GM23338 (cell line): ENCODE measurements around the gene GPC5. TPM values are rescaled to one million over a fixed set of nuclear protein-coding genes. Genes with fewer than 3 reads are reported as not detected.

Source experiments
- ATAC-seq: fragments of 200-7000 bp; cut with Tn5 transposase; 3 replicates; pipeline ENCODE4 v1.9.1; 2020
- DNase-seq: peaks from one replicate; pipeline ENCODE4 v3.0.0-alpha.2; 2015; ENCODE audit warnings: low spot score
- H2AFZ ChIP-seq: fragments of 200-600 bp; sonication (generic); 2 replicates; pipeline ENCODE4 v1.8.0; 2016; ENCODE audit warnings: antibody characterized with exemption, mild to moderate bottlenecking, moderate library complexity
- H3F3A ChIP-seq: fragments of 200-600 bp; sonication (generic); replicated peaks from 2 replicates; pipeline ENCODE4 v1.8.0; 2017; ENCODE audit warnings: antibody characterized with exemption, mixed run types, low read depth
- H3K27ac ChIP-seq: fragments of 200-600 bp; sonication (generic); 2 replicates; pipeline ENCODE4 v1.6.1; 2016; ENCODE audit warnings: low read depth
- H3K27me3 ChIP-seq: fragments of 200-600 bp; sonication (generic); 2 replicates; pipeline ENCODE4 v1.8.0; 2016; ENCODE audit warnings: mild to moderate bottlenecking, mixed run types, moderate library complexity; ENCODE audit not compliant: insufficient read depth
- H3K36me3 ChIP-seq: fragments of 200-600 bp; sonication (generic); 2 replicates; pipeline ENCODE4 v1.8.0; 2016; ENCODE audit warnings: mild to moderate bottlenecking; ENCODE audit not compliant: insufficient read depth
- H3K4me1 ChIP-seq: fragments of 200-600 bp; sonication (generic); 2 replicates; pipeline ENCODE4 v1.8.0; 2016; ENCODE audit warnings: mild to moderate bottlenecking, moderate library complexity; ENCODE audit not compliant: insufficient read depth
- H3K4me2 ChIP-seq: fragments of 200-600 bp; sonication (generic); 2 replicates; pipeline ENCODE4 v1.7.1; 2017; ENCODE audit warnings: mixed run types
- H3K4me3 ChIP-seq: fragments of 200-600 bp; sonication (generic); 2 replicates; pipeline ENCODE4 v1.6.1; 2016; ENCODE audit warnings: mixed run types
- H3K79me2 ChIP-seq: fragments of 200-600 bp; sonication (generic); replicated peaks from 2 replicates; pipeline ENCODE4 v1.8.0; 2017; ENCODE audit warnings: mild to moderate bottlenecking; ENCODE audit not compliant: insufficient read depth
- H3K9me2 ChIP-seq: fragments of 200-600 bp; sonication (generic); 2 replicates; pipeline ENCODE4 v1.8.0; 2017; ENCODE audit not compliant: insufficient read depth
- H4K20me1 ChIP-seq: fragments of 200-600 bp; sonication (generic); replicated peaks from 2 replicates; pipeline ENCODE4 v1.8.0; 2017; ENCODE audit warnings: mild to moderate bottlenecking; ENCODE audit not compliant: insufficient read depth
- H3K27ac Mint-ChIP-seq: 2 replicates; pipeline ENCODE4 v1.8.0; 2020; ENCODE audit warnings: inconsistent platforms, mild to moderate bottlenecking, moderate library complexity, mixed read lengths
- H3K27me3 Mint-ChIP-seq: 3 replicates; pipeline ENCODE4 v1.8.0; 2022; ENCODE audit warnings: low read depth, mild to moderate bottlenecking, moderate library complexity, mixed read lengths, inconsistent platforms; ENCODE audit not compliant: insufficient read depth, poor library complexity
- H3K36me3 Mint-ChIP-seq: 3 replicates; pipeline ENCODE4 v1.8.0; 2021; ENCODE audit warnings: low read depth, mild to moderate bottlenecking, inconsistent platforms, moderate library complexity, mixed read lengths
- H3K4me1 Mint-ChIP-seq: 3 replicates; pipeline ENCODE4 v1.8.0; 2020; ENCODE audit warnings: mild to moderate bottlenecking, inconsistent platforms, mixed read lengths
- H3K4me3 Mint-ChIP-seq: 3 replicates; pipeline ENCODE4 v1.8.0; 2021; ENCODE audit warnings: moderate library complexity, mild to moderate bottlenecking, inconsistent platforms, mixed read lengths
- H3K9me3 Mint-ChIP-seq: 3 replicates; pipeline ENCODE4 v1.8.0; 2020; ENCODE audit warnings: moderate library complexity, mild to moderate bottlenecking, inconsistent platforms, mixed read lengths
- CREB1 ChIP-seq: fragments of 250-450 bp; sonication (Bioruptor Pico); IDR thresholded peaks from 2 replicates; pipeline ENCODE4 v1.5.0; 2020; ENCODE audit warnings: low read depth, mild to moderate bottlenecking, moderate library complexity
- CTCF ChIP-seq, 2 experiments: fragments of 200-600 bp in 1 of 2; sonication (generic) in 1 of 2; conservative IDR thresholded peaks; 2 replicates each; pipeline versions ENCODE4 v1.5.1 to v1.6.1; 2016 to 2017; ENCODE audit warnings: antibody characterized with exemption in 2 of 2, low read depth in 2 of 2, mild to moderate bottlenecking in 2 of 2, moderate library complexity in 1 of 2
- ETS1 ChIP-seq: IDR thresholded peaks from 2 replicates; pipeline ENCODE4 v1.6.1; 2016; ENCODE audit warnings: antibody characterized with exemption
- EZH2 ChIP-seq: fragments of 200-600 bp; sonication (generic); IDR thresholded peaks from one replicate; pipeline ENCODE4 v1.8.0; 2017; ENCODE audit warnings: antibody characterized with exemption, mild to moderate bottlenecking, low read depth; ENCODE audit not compliant: unreplicated experiment
- EZH2phosphoT487 ChIP-seq: fragments of 200-600 bp; sonication (generic); IDR thresholded peaks from one replicate; pipeline ENCODE4 v1.8.1; 2018; ENCODE audit warnings: antibody characterized with exemption; ENCODE audit not compliant: unreplicated experiment
- JUNB ChIP-seq: IDR thresholded peaks from one replicate; pipeline ENCODE4 v1.6.1; 2016; ENCODE audit warnings: antibody characterized with exemption; ENCODE audit not compliant: unreplicated experiment
- NANOG ChIP-seq: IDR thresholded peaks from 2 replicates; pipeline ENCODE4 v1.6.1; 2016; ENCODE audit warnings: antibody characterized with exemption, borderline replicate concordance
- POLR2AphosphoS5 ChIP-seq: IDR thresholded peaks from 2 replicates; pipeline ENCODE4 v1.6.1; 2016; ENCODE audit warnings: antibody characterized with exemption, low read depth
- REST ChIP-seq: IDR thresholded peaks from one replicate; pipeline ENCODE4 v1.6.1; 2018; ENCODE audit warnings: antibody characterized with exemption; ENCODE audit not compliant: unreplicated experiment
- STAT1 ChIP-seq: IDR thresholded peaks from one replicate; pipeline ENCODE4 v1.6.1; 2016; ENCODE audit warnings: antibody characterized with exemption; ENCODE audit not compliant: unreplicated experiment
- ZNF114 ChIP-seq: fragments of 250-450 bp; sonication (Bioruptor Pico); IDR thresholded peaks from 2 replicates; pipeline ENCODE4 v1.5.0; 2020; ENCODE audit warnings: mild to moderate bottlenecking, moderate library complexity
- ZNF331 ChIP-seq: fragments of 250-450 bp; sonication (Bioruptor Pico); IDR thresholded peaks from 2 replicates; pipeline ENCODE4 v1.5.0; 2020; ENCODE audit warnings: low read depth, mild to moderate bottlenecking, moderate library complexity
- ZNF462 ChIP-seq: fragments of 250-450 bp; sonication (Bioruptor Pico); IDR thresholded peaks from 2 replicates; pipeline ENCODE4 v1.5.0; 2020; ENCODE audit warnings: mild to moderate bottlenecking, moderate library complexity
- polyA plus RNA-seq: library from polyadenylated mRNA; unstranded; fragments of >200 nt; fragmentation: Nextera tagmentation; extraction: Ambion mirVana; gene quantifications from 2 replicates; pipeline ENCODE4 v1.2.1, GENCODE V29; 2016
- total RNA-seq: library from RNA; depleted of rRNA; stranded (reverse); fragments of >200 nt; shearing (Covaris generic); gene quantifications from 2 replicates; pipeline ENCODE4 v1.2.3, GENCODE V29; 2014

The GPC5 gene
- total and polyA plus RNA-seq, 2 experiments from 2014 or later: 0.95 to 1.1 TPM

- no peaks in the 10 kb centered on the region for H3K27me3 Mint-ChIP-seq
- DNase-seq: no peak
Observed at GRCh38 chr13:92461402-92461801, 1063.0 kb downstream of the GPC5 start.

More at GRCh38 chr13:92461402-92461801, 1063.0 kb downstream of the GPC5 start:
- no peaks in the 10 kb centered on the region for H3K4me1 ChIP-seq
- no peaks in the 10 kb centered on the region for H3K9me2 ChIP-seq
- Mint-ChIP-seq H3K27ac (no peak overlapping the region), H3K4me3 (no peak overlapping the region), H3K9me3 (no peaks in the 10 kb centered on the region), H3K36me3 (no peaks in the 10 kb centered on the region), H3K4me1 (no peaks in the 10 kb centered on the region)
- no peaks in the 10 kb centered on the region for H3K27me3 ChIP-seq
- H3K79me2 ChIP-seq: no peaks in the 10 kb centered on the region
- H4K20me1 ChIP-seq: no peaks in the 10 kb centered on the region
- ATAC-seq: no peak
- no peak overlapping the region for H3K4me2 ChIP-seq
- no peak overlapping the region for H2AFZ ChIP-seq
- no peaks in the 10 kb centered on the region for H3F3A ChIP-seq
- H3K4me3 ChIP-seq: no peak overlapping the region
- H3K36me3 ChIP-seq: no peaks in the 10 kb centered on the region
- H3K27ac ChIP-seq: no peak overlapping the region
- TF ChIP-seq ETS1 (no peak), REST (no peak), EZH2 (no peak), CREB1 (CRISPR knock-in tag) (no peak), JUNB (no peak), ZNF114 (CRISPR knock-in tag) (no peak), EZH2phosphoT487 (no peak), STAT1 (no peak), CTCF (conservative IDR thresholded peaks at IDR 0.05; ENCODE audit: low read depth in 2 of 2) (no peak), ZNF462 (CRISPR knock-in tag) (no peak), ZNF331 (no peak), POLR2AphosphoS5 (no peak), NANOG (no peak)
